HepG2 (cell line): ENCODE data around the gene SENP6. TPM values are rescaled to one million over a fixed set of nuclear protein-coding genes. Genes with fewer than 3 reads are reported as not detected.

Experiments used
- AHDC1 ChIP-seq: sonication (generic); formaldehyde crosslinking; IDR thresholded peaks from 2 replicates; pipeline ENCODE4 v1.5.1; 2020; ENCODE audit warnings: mild to moderate bottlenecking, missing genetic modification reagents, borderline replicate concordance
- ARNT ChIP-seq: fragments of 450-650 bp; IDR thresholded peaks from 2 replicates; pipeline ENCODE4 v1.6.1; 2017
- CBX1 ChIP-seq: IDR thresholded peaks from one replicate; pipeline ENCODE4 v1.6.1; 2016; ENCODE audit warnings: antibody characterized with exemption, low read depth
- CEBPB ChIP-seq: IDR thresholded peaks from 2 replicates; pipeline ENCODE4 v1.6.1; 2011; ENCODE audit warnings: low read depth, low read length, improper control_type of control experiment, borderline replicate concordance
- CREB1 ChIP-seq, 2 experiments: fragments of 450-650 bp in 1 of 2; IDR thresholded peaks; 2 replicates each; pipeline ENCODE4 v1.6.1; 2016 to 2017; ENCODE audit warnings: control low read depth in 1 of 2, mild to moderate bottlenecking in 1 of 2, missing compliant biosample characterization in 1 of 2, missing genetic modification characterization in 1 of 2
- ISL2 ChIP-seq: sonication (generic); formaldehyde crosslinking; IDR thresholded peaks from 2 replicates; pipeline ENCODE4 v1.5.0; 2020; ENCODE audit warnings: missing genetic modification reagents
- PHB2 ChIP-seq: fragments of 450-650 bp; IDR thresholded peaks from 2 replicates; pipeline ENCODE4 v1.6.1; 2018; ENCODE audit not compliant: partially characterized antibody
- SP4 ChIP-seq: sonication (generic); formaldehyde crosslinking; IDR thresholded peaks from 2 replicates; pipeline ENCODE4 v1.8.1; 2023; ENCODE audit warnings: mild to moderate bottlenecking, missing genetic modification reagents
- TAF15 ChIP-seq: fragments of 200-400 bp; formaldehyde crosslinking; IDR thresholded peaks from one replicate; pipeline ENCODE4 v1.6.1; 2018; ENCODE audit warnings: mild to moderate bottlenecking, low read depth, low read length; ENCODE audit not compliant: poor library complexity, severe bottlenecking
- THAP11 ChIP-seq: IDR thresholded peaks from 2 replicates; pipeline ENCODE4 v1.6.1; 2016; ENCODE audit warnings: missing biosample characterization, missing genetic modification reagents
- ZNF33A ChIP-seq: sonication (generic); formaldehyde crosslinking; IDR thresholded peaks from 2 replicates; pipeline ENCODE4 v1.5.1; 2020; ENCODE audit warnings: missing genetic modification reagents, mild to moderate bottlenecking, moderate library complexity, borderline replicate concordance
- ZNF512B ChIP-seq: sonication (generic); formaldehyde crosslinking; IDR thresholded peaks from 2 replicates; pipeline ENCODE4 v1.5.1; 2020; ENCODE audit warnings: missing genetic modification reagents, mild to moderate bottlenecking, borderline replicate concordance
- ZNF614 ChIP-seq: IDR thresholded peaks from 2 replicates; pipeline ENCODE4 v1.6.1; 2018; ENCODE audit warnings: missing biosample characterization, missing genetic modification reagents, inconsistent platforms, borderline replicate concordance
- ZNF629 ChIP-seq: sonication (generic); formaldehyde crosslinking; conservative IDR thresholded peaks from 2 replicates; pipeline ENCODE4 v1.5.0; 2020; ENCODE audit warnings: missing genetic modification reagents
- polyA plus RNA-seq, 8 experiments: library from polyadenylated mRNA; depleted of rRNA in 3 of 8; stranded (reverse) in 7 of 8; unstranded in 1 of 8; fragments of >200 nt; fragmentation: Illumina TruSeq in 4 of 8; extraction: Trizol in 4 of 8; gene quantifications; 2 replicates each; pipeline versions ENCODE4 v1.2.1 to v1.2.3, GENCODE V29; 2011 to 2016; ENCODE audit warnings: low read depth in 4 of 8, missing spikeins in 1 of 8, mixed read lengths in 1 of 8; ENCODE audit not compliant: insufficient read depth in 1 of 8
- total RNA-seq, 5 experiments: library from RNA; depleted of rRNA; stranded (reverse); fragments of >200 nt; fragmentation: Illumina TruSeq; extraction: Trizol; gene quantifications; 2 replicates each; pipeline ENCODE4 v1.2.3, GENCODE V29; 2016; ENCODE audit warnings: low read depth in 1 of 5
- TF ChIP-seq, protein P1 (sequence below): sonication (generic); formaldehyde crosslinking; IDR thresholded peaks from 2 replicates; pipeline ENCODE4 v1.8.1; 2023; ENCODE audit warnings: mild to moderate bottlenecking, moderate library complexity, missing genetic modification reagents
- TF ChIP-seq, protein P2 (sequence below): fragments of 450-650 bp; IDR thresholded peaks from 2 replicates; pipeline ENCODE4 v1.6.1; 2017

SENP6 gene
- total and polyA plus RNA-seq, 2 of the 13 experiments (the other 11 are each of a cell fraction or from before 2014, with no cell fraction given): 21.9 to 50.1 TPM

- TF ChIP-seq AHDC1 (CRISPR knock-in tag): no peak
- TF ChIP-seq SP4 (CRISPR knock-in tag): peak; percentile 82; the same call in 1 of the 2 replicates
- TF ChIP-seq ISL2 (CRISPR knock-in tag): 0 out of 2 replicates have a peak, but pooled peaks have one; percentile 40
- TF ChIP-seq, protein P1, sequence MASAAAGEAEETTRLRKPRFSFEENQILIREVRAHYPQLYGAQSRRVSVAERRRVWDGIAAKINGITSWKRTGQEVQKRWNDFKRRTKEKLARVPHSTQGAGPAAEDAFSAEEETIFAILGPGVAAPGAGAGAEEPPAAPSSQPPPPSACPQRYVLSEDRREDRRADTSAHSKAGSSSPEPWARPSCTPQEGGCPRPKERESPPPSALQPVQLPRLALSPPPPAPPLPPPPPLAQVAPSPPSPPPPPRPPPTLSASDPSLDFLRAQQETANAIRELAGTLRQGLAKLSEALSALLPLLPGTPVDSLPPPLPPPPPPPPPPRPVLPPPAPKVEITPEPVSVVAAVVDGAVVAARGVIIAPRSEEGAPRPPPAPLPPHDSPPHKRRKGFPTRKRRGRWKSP (CRISPR knock-in tag): peak; percentile 83
- TF ChIP-seq CREB1 (IDR thresholded peaks at IDR 0.05): no peak
- TF ChIP-seq CREB1 (CRISPR knock-in tag; IDR thresholded peaks at IDR 0.05): no peak
- TF ChIP-seq CBX1: peak; percentile 65
- TF ChIP-seq PHB2: no peak
- TF ChIP-seq CEBPB: no peak
- no peak for TF ChIP-seq ARNT
- TF ChIP-seq ZNF614 (CRISPR knock-in tag): peak; percentile 23; the same call in 1 of the 2 replicates
- 0 out of 2 replicates have a peak, but pooled peaks have one; percentile 17 for TF ChIP-seq ZNF33A (CRISPR knock-in tag)
- TF ChIP-seq, protein P2, sequence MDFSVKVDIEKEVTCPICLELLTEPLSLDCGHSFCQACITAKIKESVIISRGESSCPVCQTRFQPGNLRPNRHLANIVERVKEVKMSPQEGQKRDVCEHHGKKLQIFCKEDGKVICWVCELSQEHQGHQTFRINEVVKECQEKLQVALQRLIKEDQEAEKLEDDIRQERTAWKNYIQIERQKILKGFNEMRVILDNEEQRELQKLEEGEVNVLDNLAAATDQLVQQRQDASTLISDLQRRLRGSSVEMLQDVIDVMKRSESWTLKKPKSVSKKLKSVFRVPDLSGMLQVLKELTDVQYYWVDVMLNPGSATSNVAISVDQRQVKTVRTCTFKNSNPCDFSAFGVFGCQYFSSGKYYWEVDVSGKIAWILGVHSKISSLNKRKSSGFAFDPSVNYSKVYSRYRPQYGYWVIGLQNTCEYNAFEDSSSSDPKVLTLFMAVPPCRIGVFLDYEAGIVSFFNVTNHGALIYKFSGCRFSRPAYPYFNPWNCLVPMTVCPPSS: no peak
- TF ChIP-seq ZNF629 (CRISPR knock-in tag): no peak
- TF ChIP-seq ZNF512B: no peak
- peak; percentile 72 for TF ChIP-seq THAP11 (CRISPR knock-in tag)
- no peak for TF ChIP-seq TAF15
These were observed at the start of gene SENP6 (continued) for GRCh38 chr6:75601304-75602245.
